Measurements from ENCODE around the gene UBE2L3.
"Not testable (repeated sequence)": the region's sequence is repeated elsewhere in the genome, so short reads cannot be mapped to it uniquely, and the experiment has no call there.

DNA sequence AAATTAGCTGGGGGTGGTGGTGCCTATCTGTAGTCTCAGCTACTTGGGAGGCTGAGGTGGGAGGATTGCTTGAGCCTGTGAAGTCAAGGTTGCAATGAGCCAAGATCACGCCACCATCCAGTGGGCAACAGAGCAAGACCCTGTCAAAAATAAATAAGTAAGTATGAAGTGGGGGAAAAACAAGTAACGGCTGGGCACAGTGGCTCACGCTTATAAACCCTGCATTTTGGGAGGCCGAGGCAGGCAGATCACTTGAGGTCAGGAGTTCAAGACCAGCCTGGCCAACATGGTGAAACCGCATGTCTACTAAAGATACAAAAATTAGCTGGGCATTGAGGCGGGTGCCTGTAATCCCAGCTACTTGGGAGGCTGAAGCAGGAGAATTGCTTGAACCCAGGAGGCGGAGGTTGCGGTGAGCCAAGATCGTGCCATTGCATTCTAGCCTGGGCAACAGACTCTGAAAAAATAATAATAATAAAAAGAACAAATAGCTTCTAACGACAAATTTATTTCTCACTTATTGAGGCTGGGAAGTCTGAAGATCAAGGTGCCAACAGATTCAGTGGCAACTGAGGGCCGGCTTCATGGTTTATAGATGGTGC, 42.1 kb downstream of the UBE2L3 start:
- TF ChIP-seq, protein P1, sequence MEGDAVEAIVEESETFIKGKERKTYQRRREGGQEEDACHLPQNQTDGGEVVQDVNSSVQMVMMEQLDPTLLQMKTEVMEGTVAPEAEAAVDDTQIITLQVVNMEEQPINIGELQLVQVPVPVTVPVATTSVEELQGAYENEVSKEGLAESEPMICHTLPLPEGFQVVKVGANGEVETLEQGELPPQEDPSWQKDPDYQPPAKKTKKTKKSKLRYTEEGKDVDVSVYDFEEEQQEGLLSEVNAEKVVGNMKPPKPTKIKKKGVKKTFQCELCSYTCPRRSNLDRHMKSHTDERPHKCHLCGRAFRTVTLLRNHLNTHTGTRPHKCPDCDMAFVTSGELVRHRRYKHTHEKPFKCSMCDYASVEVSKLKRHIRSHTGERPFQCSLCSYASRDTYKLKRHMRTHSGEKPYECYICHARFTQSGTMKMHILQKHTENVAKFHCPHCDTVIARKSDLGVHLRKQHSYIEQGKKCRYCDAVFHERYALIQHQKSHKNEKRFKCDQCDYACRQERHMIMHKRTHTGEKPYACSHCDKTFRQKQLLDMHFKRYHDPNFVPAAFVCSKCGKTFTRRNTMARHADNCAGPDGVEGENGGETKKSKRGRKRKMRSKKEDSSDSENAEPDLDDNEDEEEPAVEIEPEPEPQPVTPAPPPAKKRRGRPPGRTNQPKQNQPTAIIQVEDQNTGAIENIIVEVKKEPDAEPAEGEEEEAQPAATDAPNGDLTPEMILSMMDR (IDR thresholded peaks at IDR 0.05; ENCODE audit: insufficient read depth, low read length, poor library complexity, severe bottlenecking): not testable (repeated sequence)
- not testable (repeated sequence) for TF ChIP-seq EZH2phosphoT487 (conservative IDR thresholded peaks at IDR 0.05; ENCODE audit: low read length)
